ENCODE measurements around the gene CSNK1G2. TPM values are rescaled to one million over a fixed set of nuclear protein-coding genes. Genes with fewer than 3 reads are reported as not detected.

Gene CSNK1G2
- polyA plus RNA-seq, 1 experiment, result 22.9 TPM

DNA sequence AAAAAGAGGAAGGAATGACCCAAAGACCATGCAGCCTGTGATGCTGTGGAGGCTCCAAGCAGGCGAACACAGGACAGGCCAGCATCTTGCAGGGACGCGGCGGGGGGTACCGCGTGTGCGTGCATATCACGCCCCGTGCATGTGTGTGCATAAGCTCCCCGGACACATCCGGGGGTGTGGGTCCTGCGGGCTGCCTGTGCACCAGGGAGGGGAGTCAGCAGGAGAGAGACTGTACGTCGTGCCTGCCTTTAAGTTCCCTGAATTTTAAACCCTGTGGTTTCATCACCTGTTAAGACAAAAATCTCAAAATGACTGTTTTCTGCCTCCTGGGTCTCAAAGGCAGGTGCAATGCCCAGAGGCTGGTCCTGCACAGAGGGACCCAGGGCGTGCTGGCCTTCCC lies 19.1 kb upstream of the CSNK1G2 start:
- TF ChIP-seq, protein P1, sequence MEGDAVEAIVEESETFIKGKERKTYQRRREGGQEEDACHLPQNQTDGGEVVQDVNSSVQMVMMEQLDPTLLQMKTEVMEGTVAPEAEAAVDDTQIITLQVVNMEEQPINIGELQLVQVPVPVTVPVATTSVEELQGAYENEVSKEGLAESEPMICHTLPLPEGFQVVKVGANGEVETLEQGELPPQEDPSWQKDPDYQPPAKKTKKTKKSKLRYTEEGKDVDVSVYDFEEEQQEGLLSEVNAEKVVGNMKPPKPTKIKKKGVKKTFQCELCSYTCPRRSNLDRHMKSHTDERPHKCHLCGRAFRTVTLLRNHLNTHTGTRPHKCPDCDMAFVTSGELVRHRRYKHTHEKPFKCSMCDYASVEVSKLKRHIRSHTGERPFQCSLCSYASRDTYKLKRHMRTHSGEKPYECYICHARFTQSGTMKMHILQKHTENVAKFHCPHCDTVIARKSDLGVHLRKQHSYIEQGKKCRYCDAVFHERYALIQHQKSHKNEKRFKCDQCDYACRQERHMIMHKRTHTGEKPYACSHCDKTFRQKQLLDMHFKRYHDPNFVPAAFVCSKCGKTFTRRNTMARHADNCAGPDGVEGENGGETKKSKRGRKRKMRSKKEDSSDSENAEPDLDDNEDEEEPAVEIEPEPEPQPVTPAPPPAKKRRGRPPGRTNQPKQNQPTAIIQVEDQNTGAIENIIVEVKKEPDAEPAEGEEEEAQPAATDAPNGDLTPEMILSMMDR (IDR thresholded peaks at IDR 0.05; ENCODE audit: low read depth, low read length), result no peak
- Histone ChIP-seq H3K9me3 (ENCODE audit: control insufficient read depth, insufficient read depth, low read length) (peaks cover 7% of the 10 kb centered on the region; the same call in 1 of the 2 replicates), H3K4me3 (ENCODE audit: low read depth, low read length) (no peak overlapping the region), H3K27ac (ENCODE audit: low read depth, low read length) (no peak overlapping the region), H3K27me3 (ENCODE audit: control insufficient read depth, insufficient read depth, low read length) (no peaks in the 10 kb centered on the region)
- POLR2A ChIA-PET, result no interaction called here
- CTCF ChIA-PET, result interaction anchor here (1.2 kb wide), 1 partner anchor 8 kb away, joined by 4 read pairs; no protein-coding TSS in a partner anchor
- no peak for DNase-seq (ENCODE audit: low read depth, low spot score)

DNA sequence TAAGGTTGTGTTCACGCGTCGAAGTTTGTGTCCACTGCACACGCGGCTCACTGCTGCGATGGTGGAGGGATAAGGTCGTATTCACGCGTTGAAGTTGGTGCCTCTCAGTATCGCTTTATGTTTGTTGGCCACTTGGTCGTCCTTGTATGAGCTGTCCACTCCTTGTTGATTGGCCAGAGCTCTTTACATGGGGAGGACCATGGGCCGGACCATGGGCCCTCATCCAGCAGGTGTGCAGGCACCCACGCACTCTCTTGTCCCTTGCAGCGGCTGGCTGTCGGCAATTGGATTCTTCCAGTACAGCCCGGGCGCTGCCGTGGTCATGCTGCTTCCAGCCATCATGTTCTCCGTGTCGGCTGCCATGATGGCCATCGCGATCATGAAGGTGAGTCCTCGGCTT lies 18.2 kb upstream of the CSNK1G2 start:
- H3K9me3 ChIP-seq (ENCODE audit: control insufficient read depth, insufficient read depth, low read length), result peaks cover 7% of the 10 kb centered on the region; the same call in 1 of the 2 replicates
- ChIA-PET POLR2A (no interaction called here), CTCF (no interaction called here)
- H3K27me3 ChIP-seq (ENCODE audit: control insufficient read depth, insufficient read depth, low read length), result no peaks in the 10 kb centered on the region
- no peak overlapping the region for H3K4me3 ChIP-seq (ENCODE audit: low read depth, low read length)
- no peak for DNase-seq (ENCODE audit: low read depth, low spot score)
- TF ChIP-seq, protein P1 (IDR thresholded peaks at IDR 0.05; ENCODE audit: low read depth, low read length), result no peak
- H3K27ac ChIP-seq (ENCODE audit: low read depth, low read length), result no peak overlapping the region

DNA sequence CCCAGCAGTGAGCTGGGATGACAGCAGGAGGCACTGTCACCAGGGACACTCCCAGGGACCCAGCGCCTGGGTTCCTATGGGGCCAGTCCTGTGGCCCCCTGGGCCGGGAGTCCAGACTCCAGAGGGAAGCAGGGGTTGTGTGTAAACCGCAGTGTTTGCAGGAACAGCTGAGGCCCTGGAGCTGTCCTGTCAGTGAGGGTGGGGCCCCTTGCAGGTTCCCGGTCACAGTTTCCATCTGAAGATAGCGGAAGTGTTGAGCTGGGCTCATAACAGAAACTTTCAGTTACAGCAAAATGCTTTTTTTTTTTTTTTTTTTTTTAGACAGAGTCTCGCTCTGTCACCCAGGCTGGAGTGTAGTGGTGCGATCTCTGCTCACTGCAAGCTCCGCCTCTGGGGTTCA lies 17.7 kb upstream of the CSNK1G2 start:
- TF ChIP-seq, protein P1 (IDR thresholded peaks at IDR 0.05; ENCODE audit: low read depth, low read length), result no peak
- ChIA-PET CTCF (interaction anchor here (0.5 kb wide), 1 partner anchor 22 kb away, joined by 9 read pairs; no protein-coding TSS in a partner anchor), POLR2A (no interaction called here)
- Histone ChIP-seq H3K27me3 (ENCODE audit: control insufficient read depth, insufficient read depth, low read length) (no peaks in the 10 kb centered on the region), H3K4me3 (ENCODE audit: low read depth, low read length) (no peak overlapping the region), H3K9me3 (ENCODE audit: control insufficient read depth, insufficient read depth, low read length) (peaks cover 7% of the 10 kb centered on the region; the same call in 1 of the 2 replicates), H3K27ac (ENCODE audit: low read depth, low read length) (no peak overlapping the region)
- DNase-seq (ENCODE audit: low read depth, low spot score), result no peak

DNA sequence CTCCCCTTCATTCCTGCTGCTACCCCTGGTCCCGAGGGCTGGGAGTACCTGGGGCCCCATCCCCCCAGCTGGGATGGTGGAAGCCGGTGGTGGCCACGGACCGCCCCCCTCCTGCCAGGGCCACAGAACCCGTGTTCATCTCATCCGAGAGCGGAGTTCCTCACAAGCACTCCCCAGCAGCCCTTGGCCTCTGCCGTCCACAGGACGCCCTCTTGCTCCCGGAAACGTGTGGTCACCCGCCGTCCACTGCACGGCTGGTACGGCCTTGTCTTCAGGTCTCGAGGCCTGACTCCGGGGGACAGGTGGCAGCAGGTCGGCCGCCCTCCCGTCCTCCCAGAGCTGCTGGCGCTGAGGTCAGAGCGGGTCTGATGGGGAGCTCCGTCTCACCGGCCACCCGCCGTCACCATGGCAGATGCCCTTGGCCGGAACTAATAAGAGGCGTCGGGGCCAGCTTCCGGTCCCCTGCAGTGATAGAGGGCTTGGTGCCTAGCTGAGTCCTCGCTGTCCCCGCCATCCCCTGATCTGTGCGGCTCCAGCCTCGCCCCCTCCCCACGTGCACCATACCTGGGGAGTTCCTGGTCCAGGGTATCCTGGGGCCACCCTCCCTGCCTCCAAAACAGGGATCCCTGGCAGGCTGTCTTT lies 16.5 kb upstream of the CSNK1G2 start:
- no peak for DNase-seq (ENCODE audit: low read depth, low spot score)
- no peak overlapping the region for H3K27ac ChIP-seq (ENCODE audit: low read depth, low read length)
- TF ChIP-seq, protein P1 (IDR thresholded peaks at IDR 0.05; ENCODE audit: low read depth, low read length), result no peak
- CTCF ChIA-PET, result no interaction called here
- H3K4me3 ChIP-seq (ENCODE audit: low read depth, low read length), result no peak overlapping the region
- no peaks in the 10 kb centered on the region for H3K27me3 ChIP-seq (ENCODE audit: control insufficient read depth, insufficient read depth, low read length)
- POLR2A ChIA-PET, result interaction anchor here (0.6 kb wide), 1 partner anchor 37 kb away, joined by 4 read pairs; no protein-coding TSS in a partner anchor
- H3K9me3 ChIP-seq (ENCODE audit: control insufficient read depth, insufficient read depth, low read length), result peaks cover 7% of the 10 kb centered on the region; the same call in 1 of the 2 replicates

DNA sequence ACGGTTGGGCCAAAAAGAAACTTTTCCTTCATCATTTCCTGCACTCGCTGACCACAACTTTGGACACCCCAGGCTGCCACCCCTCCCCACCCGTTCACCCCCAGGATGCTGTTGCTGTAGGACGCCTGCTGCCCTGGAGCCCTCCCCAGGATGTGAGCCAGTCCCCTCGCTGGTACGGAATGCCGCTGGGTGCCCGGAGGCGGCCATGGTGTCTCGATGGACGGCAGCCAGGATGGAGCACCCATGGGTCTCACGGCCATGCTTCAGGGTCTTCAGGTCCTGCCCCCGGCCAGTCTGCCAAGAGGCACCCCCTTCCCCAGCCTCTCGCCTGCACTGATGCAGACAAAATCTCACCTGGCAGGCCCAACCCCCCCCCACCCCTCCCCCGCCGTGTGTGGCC lies 15.4 kb upstream of the CSNK1G2 start:
- Histone ChIP-seq H3K4me3 (ENCODE audit: low read depth, low read length) (no peak overlapping the region), H3K9me3 (ENCODE audit: control insufficient read depth, insufficient read depth, low read length) (peaks cover 7% of the 10 kb centered on the region; the same call in 1 of the 2 replicates), H3K27ac (ENCODE audit: low read depth, low read length) (no peak overlapping the region), H3K27me3 (ENCODE audit: control insufficient read depth, insufficient read depth, low read length) (no peaks in the 10 kb centered on the region)
- POLR2A ChIA-PET, result no interaction called here
- TF ChIP-seq, protein P1 (IDR thresholded peaks at IDR 0.05; ENCODE audit: low read depth, low read length), result no peak
- DNase-seq (ENCODE audit: low read depth, low spot score), result no peak
- CTCF ChIA-PET, result no interaction called here
